HG03442 (cell line): ENCODE data around the gene RPA3.

Source experiments
- ATAC-seq: cut with Tn5 transposase; IDR thresholded peaks from one replicate; pipeline ENCODE4 v1.9.1; 2021; ENCODE audit warnings: mild to moderate bottlenecking, moderate library complexity; ENCODE audit not compliant: unreplicated experiment

Gene RPA3

GRCh38 chr7:7612519-7612918 is 105.9 kb downstream of the RPA3 start:
- no peak for ATAC-seq

- ATAC-seq, result no peak
Observed at GRCh38 chr7:7609330-7609729, 109.1 kb downstream of the RPA3 start.

- no peak for ATAC-seq
Observed at GRCh38 chr7:7607010-7607409, 111.4 kb downstream of the RPA3 start.

- ATAC-seq, result no peak
Observed at GRCh38 chr7:7596176-7596575, 122.2 kb downstream of the RPA3 start.

- ATAC-seq, result no peak
Observed at GRCh38 chr7:7595451-7595850, 123.0 kb downstream of the RPA3 start.
